GM18861 (cell line): ENCODE measurements around the gene EHBP1L1.

Source experiments
- ATAC-seq: cut with Tn5 transposase; IDR thresholded peaks from one replicate; pipeline ENCODE4 v1.9.1; 2021; ENCODE audit not compliant: unreplicated experiment

Gene EHBP1L1

DNA sequence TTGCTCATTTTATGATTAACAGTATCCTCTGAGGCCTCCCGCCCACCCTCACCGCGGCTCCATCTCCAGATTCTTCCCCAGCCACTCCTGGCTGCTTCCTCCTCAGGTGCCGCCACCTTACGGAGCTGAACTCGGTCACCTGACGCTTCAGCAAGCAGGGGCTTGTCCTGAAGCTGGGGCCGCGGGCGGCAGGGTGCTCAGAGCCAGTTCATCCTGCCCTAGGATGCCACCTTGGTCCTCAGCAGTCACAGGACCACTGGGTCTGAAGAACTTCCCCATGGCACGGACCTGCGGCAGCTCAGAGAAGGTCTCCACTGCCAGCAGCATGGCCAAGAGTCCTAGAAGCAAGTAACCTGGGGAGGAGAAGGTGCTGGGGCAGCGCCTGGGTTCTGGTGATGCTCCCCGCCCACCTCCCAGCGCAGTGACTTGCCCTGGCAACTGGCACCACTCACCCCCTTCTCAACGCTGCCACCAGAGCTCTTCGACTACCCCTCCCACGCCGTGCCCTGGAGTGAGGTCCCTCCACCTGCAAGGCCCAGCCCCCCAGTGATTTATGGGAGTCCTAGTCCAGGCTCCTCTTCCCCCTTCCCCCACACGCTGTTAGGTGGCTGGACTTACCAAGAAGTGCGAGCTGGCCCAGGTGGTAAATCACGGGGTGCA is 17.1 kb downstream of the EHBP1L1 start:
- no peak for ATAC-seq

DNA sequence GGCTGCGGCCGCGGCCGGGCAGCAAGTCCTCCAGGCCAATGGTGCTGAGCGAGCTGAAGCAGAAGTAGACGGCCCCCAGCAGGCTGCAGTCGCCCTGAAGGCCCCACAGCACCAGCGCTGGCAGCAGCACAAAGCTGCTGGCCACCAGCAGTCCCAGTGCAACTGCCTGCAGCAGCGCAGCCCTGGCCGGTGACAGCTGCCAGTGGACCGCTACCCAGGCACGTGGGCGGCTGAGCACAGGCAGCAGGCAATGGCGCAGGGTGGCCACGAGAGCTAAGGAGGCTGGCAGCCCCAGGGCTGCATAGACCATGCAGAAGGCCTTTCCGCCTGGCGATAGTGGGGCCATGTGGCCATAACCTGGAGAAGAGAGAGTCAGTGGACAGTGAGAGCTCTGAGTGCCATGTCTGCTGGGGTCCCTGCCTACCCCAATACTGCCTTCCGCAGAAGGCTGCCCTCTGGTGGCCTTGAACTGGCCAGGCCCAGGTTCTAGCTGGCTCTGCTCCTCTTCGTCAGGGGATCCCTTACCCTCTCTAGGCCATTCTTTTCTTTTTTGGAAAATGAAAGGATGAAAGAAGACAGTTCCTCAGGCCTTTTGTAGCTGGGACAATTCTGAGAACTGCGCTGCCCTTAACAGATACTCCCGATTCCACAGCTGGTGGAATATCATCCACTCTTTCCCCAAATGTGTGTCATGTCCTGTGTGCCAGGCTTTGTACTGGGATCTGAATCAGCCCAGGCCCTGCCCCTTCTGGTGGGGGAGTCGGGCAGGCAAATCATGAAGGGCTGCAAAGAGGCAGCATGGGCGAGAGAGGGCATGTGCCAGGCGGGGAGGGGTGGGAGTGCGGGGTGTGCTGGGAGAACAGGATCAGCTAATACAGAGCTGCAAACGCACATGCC is 17.9 kb downstream of the EHBP1L1 start:
- no peak for ATAC-seq

DNA sequence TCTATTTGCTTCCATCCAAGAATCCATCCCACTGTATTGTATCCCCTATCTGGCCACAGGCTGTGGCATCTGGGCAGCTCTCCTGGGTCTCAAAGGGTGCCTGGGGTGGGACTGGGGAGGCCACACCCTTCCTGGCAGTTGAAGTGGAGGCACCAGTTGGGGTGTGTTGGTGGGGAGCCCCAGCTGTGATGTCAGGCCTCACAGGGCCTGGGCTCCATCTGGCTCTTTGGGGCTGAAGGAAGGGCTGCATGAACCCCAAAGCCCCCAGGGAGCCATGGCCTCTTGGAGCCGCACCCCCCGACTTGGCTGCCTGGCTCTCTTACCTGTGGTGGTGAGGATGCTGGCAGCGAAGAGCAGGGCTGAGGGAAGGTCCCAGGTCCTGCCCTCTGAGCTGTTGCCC is 19.3 kb downstream of the EHBP1L1 start:
- ATAC-seq = no peak

DNA sequence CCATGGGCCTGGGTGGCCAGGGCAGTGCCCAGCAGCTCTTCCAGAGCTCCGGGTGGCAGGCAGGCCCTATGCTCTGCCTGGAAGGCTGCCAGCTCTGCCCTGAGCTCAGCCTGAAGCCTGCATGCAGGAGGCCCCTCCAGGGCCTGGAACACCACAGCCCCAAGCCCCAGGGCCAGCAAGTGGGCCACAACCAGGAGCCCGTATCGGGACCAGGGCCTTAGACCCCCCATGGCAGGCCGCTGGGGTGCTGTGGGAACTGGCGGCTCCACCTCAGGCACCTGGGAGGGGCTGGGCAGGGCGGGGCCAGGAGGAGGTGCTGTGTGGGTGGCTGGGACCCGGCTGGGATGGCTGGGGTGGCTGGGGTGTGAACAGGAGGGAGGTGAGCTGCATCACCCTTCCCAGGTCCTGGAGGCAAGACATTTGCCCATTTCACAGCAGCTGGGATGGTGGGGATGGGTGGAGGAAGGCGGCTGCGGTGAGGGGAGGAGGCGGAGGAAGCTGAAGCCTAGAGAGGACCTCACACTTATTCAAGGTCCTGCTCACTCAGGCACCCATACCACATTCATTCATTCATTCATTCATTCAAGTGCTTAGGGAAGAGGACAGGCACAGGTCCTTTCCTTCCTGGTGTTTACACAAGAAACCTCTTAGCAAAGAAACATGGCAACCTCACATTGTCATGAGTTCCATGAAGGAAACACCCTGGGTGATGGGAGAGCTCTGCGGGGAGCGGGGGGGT is 19.9 kb downstream of the EHBP1L1 start, which contains the start of gene KCNK7:
TSS of gene KCNK7 (minus strand) at position 258 of the 739 bp plus-strand sequence. CDS start at position 230, 28 bp downstream.
- no peak for ATAC-seq

DNA sequence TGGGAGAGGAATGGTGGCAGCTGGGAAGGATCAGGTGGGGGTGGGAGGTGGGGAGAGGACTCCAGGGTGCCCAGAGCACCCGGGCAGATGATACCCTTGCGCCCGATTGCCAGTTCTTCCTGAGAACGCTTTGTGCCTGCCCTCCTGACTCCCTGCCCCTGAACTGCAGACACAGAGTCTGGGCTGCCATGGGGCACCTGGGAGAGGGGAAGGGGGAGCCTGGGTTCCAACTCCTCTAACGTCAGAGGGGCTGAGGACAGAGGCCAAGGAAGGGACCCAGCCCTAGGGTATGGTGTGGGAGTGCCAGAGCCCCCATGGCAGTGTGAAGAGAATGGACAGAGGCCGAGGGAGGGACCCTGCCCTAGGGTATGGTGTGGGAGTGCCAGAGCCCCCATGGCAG is 20.7 kb downstream of the EHBP1L1 start:
- ATAC-seq = no peak

DNA sequence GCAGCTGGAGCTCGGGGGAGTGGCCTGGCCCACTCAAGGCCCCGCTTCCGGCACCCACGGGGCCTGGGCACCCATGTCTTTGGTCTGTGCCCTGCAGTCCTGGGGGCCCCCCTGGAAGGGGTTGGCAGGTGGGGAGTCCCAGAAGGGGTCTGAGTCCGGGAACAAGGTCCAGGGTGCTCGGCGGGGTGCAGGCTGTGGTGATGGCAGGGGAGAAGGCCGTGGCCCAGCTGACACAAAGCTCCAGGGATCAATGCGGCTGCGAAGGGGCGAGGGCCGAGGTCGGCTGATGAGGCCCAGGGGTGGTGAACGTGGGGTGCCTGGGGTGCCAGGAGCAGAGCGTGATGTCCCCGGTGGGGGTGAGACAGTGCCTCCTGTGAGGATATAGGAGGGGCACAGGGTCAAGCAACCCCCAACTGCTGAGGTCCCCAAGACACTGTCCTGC is 22.4 kb downstream of the EHBP1L1 start:
- no peak for ATAC-seq

DNA sequence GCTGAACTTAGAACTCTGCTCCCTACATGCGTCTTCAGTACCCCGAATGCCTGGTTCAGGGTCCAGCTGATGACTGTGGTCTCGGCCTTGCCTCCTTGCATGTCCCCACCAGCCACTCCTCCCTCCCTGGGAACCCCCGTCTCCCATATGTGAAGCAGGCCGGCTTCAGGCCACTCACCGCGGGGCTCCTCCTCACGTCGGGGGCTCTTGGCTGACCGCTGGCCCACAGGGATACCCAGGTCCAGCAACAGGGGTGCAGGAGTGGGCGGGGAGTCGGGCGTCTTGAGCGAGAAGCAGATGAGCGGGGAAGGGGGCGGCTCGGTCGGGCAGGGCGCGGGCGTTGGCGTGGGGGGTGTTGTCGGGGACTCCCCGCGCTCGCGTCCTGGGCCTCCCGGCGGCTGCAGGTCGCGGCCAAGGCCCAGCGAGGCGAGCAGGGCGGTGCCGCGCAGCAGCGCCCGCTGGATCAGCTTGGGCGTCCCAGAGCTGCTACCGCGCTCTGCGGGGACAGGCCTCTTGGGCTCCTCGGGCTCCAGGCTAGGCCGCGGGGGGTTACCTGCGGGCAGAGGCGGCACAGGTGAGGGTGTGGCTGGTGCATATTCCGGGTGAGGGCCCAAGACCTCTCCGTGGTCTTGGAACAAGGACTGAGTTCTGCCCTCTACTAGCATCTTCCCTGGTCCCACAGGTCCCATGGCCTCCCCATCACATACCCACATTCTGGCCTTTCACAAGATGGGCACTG is 23.5 kb downstream of the EHBP1L1 start:
- ATAC-seq = no peak

DNA sequence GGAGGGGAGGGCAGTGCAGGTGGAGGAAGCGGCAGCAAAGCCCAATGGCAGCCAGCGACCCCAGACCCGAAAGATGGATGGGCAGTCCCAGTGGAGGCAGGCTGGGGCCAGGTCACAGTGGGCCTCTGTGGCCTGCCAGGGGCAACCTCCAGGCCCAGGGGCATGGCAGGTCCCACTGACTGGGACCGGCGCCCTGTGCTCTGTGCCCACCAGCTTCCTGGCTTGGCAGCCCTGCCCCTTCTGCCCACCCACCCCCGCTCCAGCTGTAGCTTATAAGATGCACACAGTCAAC is 24.0 kb downstream of the EHBP1L1 start:
- ATAC-seq = no peak

DNA sequence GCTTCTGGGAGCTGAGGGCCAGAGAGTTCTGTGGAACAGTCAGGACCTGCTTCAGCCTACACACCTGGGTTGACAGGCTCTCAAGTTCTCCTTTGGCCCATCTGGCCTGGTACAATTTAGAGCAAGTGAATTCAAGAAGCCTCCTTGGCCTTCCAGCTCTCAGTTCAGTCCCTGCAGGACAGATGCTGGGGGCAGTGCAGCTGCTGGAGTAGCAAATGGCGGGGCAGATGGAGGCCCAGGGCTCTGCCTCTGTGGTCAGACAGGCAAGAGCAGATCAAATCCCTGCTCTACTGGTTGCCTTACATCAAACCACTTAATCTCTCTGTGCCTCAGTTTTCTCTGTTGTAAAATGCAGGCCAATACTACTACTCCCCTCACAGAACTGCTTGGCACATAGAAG is 28.4 kb downstream of the EHBP1L1 start:
- ATAC-seq = no peak

DNA sequence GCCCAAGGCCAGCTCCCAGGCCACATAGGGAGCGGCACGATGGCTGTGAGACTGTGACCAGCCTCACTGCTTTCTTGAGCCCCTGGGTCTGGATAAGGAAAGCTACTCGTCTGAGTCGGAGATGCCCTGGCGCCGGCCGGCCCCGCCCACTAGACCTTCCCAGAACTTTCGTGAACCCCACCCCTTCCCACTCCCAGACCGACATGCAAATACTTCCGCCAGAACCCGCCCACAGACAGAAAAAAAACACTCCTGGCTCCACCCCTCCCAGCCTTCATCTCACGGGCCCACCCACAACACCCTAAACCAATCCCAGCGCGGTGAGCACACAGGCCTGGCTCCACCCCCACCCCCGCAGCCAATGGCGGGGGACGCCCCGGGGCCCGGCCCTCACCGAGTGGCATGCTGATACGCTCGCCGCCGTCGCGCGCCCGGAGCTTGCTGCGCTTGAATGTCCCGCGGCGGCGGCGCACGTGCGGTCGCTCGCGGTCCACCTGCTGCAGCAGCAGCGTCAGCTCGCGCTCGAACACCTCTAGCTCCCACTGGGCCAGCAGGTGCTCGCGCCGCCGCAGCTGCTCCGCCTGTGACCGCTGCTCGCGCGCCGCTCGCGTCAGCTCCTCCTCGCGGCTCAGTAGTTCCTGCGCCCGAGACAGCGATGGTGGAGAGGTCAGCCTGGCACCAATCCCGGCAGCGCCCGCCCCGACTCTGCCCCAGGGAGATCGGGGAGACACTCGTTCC is 31.2 kb downstream of the EHBP1L1 start:
- ATAC-seq = no peak

DNA sequence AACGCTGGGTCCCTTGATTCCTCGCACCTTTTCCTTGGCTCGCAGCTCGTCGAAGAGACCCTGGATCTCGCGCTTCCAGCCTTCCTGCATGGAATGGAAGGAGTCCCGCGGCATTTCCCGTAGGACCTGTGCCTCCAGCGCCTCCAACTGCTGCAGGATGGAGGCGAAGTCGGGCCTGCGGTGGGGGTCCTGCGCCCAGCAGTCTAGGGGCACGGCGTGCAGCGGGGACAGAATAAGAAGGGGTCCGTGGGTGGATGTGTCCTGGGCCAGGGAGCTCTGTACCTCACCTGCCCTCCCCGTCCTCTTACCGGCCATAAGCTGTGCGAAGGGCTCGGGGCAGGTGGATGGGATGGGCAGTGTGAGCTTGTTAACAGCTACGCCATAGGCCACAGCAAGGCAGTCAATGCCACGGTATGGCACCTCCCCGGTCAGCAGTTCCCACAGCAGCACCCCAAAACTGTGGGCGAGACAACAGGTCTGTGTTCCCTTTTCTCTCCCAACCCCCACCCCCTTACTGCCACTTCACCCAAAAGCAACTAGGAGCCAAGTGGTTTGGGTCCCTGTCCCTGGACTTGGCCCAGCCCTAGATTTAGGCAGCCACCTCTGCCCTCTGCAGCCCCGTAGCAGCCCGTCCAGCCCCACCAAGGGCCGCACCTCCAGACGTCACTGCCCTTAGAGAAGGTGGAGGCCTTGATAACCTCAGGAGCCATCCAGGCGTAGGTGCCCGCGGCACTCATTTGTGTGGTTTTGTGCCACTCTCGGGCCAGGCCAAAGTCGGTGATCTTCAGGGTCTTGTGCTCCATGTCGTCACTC is 32.0 kb downstream of the EHBP1L1 start:
- ATAC-seq = no peak

DNA sequence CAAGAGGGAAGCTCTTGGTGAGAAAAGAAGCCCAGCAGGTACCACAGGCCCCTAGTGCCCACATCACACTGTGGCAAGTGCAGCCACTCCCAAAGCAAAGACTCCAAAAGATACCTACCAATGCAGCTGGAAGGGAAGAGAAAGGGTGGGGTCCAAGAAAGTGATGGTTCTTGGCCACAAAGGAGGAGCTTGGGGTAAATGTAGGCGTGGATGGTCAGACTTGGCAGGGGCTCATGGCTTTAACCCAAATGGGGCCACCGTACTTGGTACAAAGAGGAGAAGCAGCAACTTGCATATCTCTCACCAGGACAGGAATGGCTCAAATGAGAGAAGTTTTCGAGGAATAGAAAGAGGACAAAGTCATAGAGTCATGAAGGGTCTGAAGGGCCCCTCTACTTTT is 33.4 kb downstream of the EHBP1L1 start:
- no peak for ATAC-seq

DNA sequence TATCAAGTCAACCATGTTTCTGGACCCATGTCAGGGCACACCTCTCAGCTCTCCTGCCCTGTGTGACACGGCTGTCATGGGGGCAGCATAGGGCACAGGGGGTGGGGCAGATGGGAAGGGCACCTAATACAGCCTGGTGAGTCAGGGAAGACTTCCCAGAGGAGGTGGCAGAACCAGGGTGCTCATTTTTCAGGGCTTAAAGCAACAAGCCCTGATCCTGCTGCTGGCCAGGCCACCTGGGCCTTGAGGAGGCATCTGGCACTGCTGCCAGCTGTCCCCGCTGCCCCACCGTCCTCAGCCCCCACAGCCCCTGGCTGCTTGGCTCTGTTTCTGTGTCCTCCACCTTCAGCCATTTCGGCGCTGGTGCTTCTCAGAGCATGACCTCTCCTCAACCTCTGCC is 33.8 kb downstream of the EHBP1L1 start:
- ATAC-seq = no peak

DNA sequence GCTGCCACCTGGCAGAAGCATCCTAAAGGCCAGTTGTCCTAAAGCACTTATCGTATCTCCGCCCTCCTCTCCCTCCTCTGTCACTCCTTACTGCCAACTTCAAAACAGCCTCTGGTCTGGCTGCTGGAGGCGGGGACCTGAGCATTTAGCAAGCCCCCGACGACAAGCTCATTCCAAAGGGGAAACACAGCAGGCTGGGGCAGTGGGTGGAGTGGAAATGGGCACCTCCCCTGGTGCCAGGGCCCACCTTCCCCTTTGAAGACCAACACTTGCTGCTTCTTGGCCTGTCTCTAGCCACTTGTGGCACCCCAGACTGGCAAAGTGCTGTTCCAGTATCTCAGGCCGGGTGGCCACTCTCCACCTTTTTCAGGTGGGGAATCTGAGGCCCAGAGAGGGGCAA is 34.6 kb downstream of the EHBP1L1 start:
- ATAC-seq = no peak

DNA sequence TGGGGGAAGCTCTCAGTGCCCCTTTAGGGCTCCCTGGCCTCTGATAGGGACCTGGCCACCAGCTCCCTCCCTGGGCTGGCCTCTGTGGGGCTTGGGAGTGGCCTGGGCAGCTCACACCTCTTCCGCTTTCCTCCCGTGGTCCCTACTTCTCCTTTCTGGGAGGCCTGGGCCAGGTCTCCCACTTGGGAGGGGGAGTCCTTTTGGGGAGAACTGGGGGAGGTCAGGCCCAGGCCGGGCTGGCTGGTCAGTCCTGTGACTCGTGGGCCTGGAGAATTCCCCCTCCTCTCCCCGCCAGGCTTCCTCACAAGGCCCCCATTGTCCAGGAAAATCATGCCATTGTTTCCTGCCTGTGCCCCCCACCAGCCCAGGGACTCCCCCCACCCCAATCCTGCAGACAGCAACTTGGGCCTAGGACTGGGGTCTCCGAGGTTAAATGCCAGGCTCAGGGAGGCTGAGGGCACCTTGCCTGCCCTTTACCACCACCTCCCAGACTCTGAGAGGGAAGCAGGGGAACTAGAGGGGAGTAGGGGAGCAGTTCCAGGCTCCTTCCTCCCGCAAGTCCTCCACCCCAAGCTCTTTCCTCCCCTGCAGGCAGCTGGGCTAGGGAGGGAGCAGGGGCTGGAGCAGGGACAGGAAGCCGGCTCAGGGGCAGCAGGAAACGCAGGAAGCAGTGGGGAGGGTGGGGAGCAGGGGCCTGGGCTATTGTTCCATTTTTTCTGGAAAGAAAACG is 35.3 kb downstream of the EHBP1L1 start:
- no peak for ATAC-seq

DNA sequence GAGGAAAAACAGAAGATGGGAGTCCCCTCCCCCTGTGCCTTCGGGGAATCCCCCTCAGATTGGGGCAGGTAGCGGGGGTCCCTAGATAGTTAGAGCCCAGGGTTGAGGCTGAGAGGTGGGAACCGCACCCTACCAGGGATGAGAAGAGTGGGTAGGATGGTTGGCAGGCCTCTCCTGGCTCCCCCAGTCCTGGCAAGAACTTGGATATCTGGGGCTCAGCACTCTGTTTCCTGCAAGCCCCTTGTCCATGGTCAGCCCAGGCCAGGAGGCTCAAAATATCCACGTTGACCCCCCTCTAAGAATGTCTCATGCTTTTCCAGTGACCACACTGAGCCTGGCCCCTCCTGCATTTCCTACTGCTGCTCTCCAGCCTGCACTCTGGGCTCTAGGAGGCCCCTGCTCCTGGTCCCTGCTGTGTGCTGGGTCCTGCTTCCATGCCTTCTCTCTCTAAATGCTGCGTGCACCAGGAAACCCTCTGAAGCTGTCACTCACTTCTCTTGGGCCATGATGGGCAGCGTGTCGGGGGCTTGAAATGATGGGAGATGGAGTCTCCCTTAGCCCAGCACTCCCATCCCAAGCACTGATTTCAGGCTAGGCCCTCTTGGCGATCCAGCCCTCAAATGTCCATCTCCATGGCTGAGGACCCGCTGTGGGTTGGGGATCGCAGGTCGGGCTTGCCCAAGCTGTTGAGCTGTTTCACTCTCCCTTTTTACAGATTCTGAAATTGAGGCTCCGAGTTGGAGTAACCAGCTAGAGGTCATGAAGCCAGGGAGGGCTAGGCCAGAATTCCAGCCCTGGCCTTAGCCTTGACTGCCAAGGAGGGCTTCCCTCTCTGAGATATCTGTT is 36.1 kb downstream of the EHBP1L1 start:
- ATAC-seq = no peak

DNA sequence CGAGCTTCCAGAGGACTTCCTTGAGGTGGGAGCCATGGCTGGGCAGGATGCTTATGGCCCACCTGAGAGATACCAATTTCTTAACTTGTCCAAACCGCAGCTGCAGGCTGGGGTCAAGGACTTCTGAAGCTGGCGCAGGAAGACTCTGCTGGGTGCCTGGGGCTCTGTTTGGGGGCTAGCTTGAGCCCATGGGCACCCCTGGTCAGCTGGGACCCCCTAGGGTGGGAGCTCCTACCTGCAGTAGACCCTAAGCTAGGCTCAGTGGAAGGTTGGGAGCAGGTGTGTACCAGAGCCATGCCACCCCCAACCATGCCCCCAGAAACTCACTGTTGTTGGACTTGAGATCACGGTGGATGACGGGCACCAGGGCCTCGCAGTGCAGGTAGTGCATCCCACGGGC is 36.8 kb downstream of the EHBP1L1 start:
- ATAC-seq = no peak
